Effector memory CD8-positive, alpha-beta T cell (primary cell): Measurements from ENCODE around the gene HOXB3.

Source experiments
- ATAC-seq: fragments of 150-1000 bp; cut with Tn5 transposase; replicated peaks from 2 replicates; pipeline ENCODE4 v1.10.0; 2021; ENCODE audit warnings: mild to moderate bottlenecking, moderate library complexity
- DNase-seq, 3 experiments: peaks; one replicate each; pipeline ENCODE4 v3.0.0; 2021
- H3K27ac Mint-ChIP-seq, 2 donors: one replicate each; pipeline ENCODE4 v1.8.0; 2022; ENCODE audit warnings: mild to moderate bottlenecking in 2 of 2, mixed read lengths in 2 of 2, moderate library complexity in 2 of 2
- H3K27me3 Mint-ChIP-seq, 2 donors: one replicate each; pipeline ENCODE4 v1.8.0; 2022; ENCODE audit warnings: mixed read lengths in 2 of 2
- H3K36me3 Mint-ChIP-seq: one replicate; pipeline ENCODE4 v1.8.0; 2022; ENCODE audit warnings: mild to moderate bottlenecking, moderate library complexity, mixed read lengths; ENCODE audit not compliant: insufficient read depth
- H3K4me1 Mint-ChIP-seq, 2 donors: one replicate each; pipeline ENCODE4 v1.8.0; 2022; ENCODE audit warnings: low read depth in 2 of 2, mixed read lengths in 2 of 2
- H3K4me3 Mint-ChIP-seq, 2 donors: one replicate each; pipeline ENCODE4 v1.8.0; 2022; ENCODE audit warnings: mild to moderate bottlenecking in 2 of 2, mixed read lengths in 2 of 2, moderate library complexity in 2 of 2
- H3K9me3 Mint-ChIP-seq, 2 donors: one replicate each; pipeline ENCODE4 v1.8.0; 2022; ENCODE audit warnings: mixed read lengths in 2 of 2

The HOXB3 gene

GRCh38 chr17:48629411-48629759, 39.3 kb upstream of the HOXB3 start:
- H3K4me1 Mint-ChIP-seq = peaks cover 10 to 16% of the 10 kb centered on the region in 2 donors
- peaks cover 76 to 99% of the 10 kb centered on the region in 2 donors for H3K27me3 Mint-ChIP-seq
- H3K9me3 Mint-ChIP-seq = no peaks in the 10 kb centered on the region
- H3K27ac Mint-ChIP-seq = no peak overlapping the region
- DNase-seq (no peak), ATAC-seq (no peak)
- H3K4me3 Mint-ChIP-seq = no peak overlapping the region
- peaks cover 7% of the 10 kb centered on the region for H3K36me3 Mint-ChIP-seq

- no peak overlapping the region for H3K27ac Mint-ChIP-seq
- H3K9me3 Mint-ChIP-seq = no peaks in the 10 kb centered on the region
- ATAC-seq = no peak
- peaks cover 7% of the 10 kb centered on the region for H3K36me3 Mint-ChIP-seq
- DNase-seq = no peak
- peaks cover 77 to 99% of the 10 kb centered on the region in 2 donors for H3K27me3 Mint-ChIP-seq
- peaks cover 10 to 16% of the 10 kb centered on the region in 2 donors for H3K4me1 Mint-ChIP-seq
- H3K4me3 Mint-ChIP-seq = no peak overlapping the region
Observed at GRCh38 chr17:48628649-48629410, 38.8 kb upstream of the HOXB3 start.

- Mint-ChIP-seq H3K27ac (no peak overlapping the region), H3K36me3 (peaks cover 6% of the 10 kb centered on the region), H3K9me3 (no peaks in the 10 kb centered on the region), H3K27me3 (peaks cover 84 to 99% of the 10 kb centered on the region in 2 donors), H3K4me3 (peak overlapping the region; percentile 17 to 88), H3K4me1 (peaks cover 10 to 16% of the 10 kb centered on the region in 2 donors)
- no peak for DNase-seq
- no peak for ATAC-seq
Observed at GRCh38 chr17:48627623-48628521, 37.8 kb upstream of the HOXB3 start.

- DNase-seq (no peak), ATAC-seq (no peak)
- peak overlapping the region in 1 of 2 donors; percentile 81 for H3K27ac Mint-ChIP-seq
- peaks cover 84 to 99% of the 10 kb centered on the region in 2 donors for H3K27me3 Mint-ChIP-seq
- H3K9me3 Mint-ChIP-seq = no peaks in the 10 kb centered on the region
- H3K36me3 Mint-ChIP-seq = peaks cover 5% of the 10 kb centered on the region
- H3K4me3 Mint-ChIP-seq = peak overlapping the region; percentile 78 to 88
- H3K4me1 Mint-ChIP-seq = peaks cover 10 to 16% of the 10 kb centered on the region in 2 donors
Observed at GRCh38 chr17:48627118-48627597, 37.1 kb upstream of the HOXB3 start.

GRCh38 chr17:48626245-48627117, 36.4 kb upstream of the HOXB3 start, which contains the start of gene HOXB9:
Gene HOXB9 (minus strand): TSS chr17:48626358. CDS start chr17:48626269, 89 bp downstream.
- Mint-ChIP-seq H3K4me1 (peaks cover 10 to 16% of the 10 kb centered on the region in 2 donors), H3K27me3 (peaks cover 91 to 99% of the 10 kb centered on the region in 2 donors), H3K27ac (peak within 1 kb of the TSS; percentile 57 to 81), H3K36me3 (peaks cover 5% of the 10 kb centered on the region), H3K4me3 (peak within 1 kb of the TSS; percentile 78 to 88), H3K9me3 (no peaks in the 10 kb centered on the region)
- peak in 2 of 3 experiments; percentile 39 to 50 for DNase-seq
- ATAC-seq = peak; percentile 70

GRCh38 chr17:48625495-48626244, 35.6 kb upstream of the HOXB3 start:
- DNase-seq (peak in 1 of 3 experiments; percentile 38), ATAC-seq (peak; percentile 69)
- Mint-ChIP-seq H3K9me3 (no peaks in the 10 kb centered on the region), H3K27ac (peak overlapping the region; percentile 57 to 81), H3K27me3 (peaks cover 91 to 99% of the 10 kb centered on the region in 2 donors), H3K36me3 (peaks cover 5% of the 10 kb centered on the region), H3K4me1 (peaks cover 10 to 16% of the 10 kb centered on the region in 2 donors), H3K4me3 (peak overlapping the region; percentile 78 to 88)

GRCh38 chr17:48624544-48625494, 34.8 kb upstream of the HOXB3 start:
- peak; percentile 28 for ATAC-seq
- no peak for DNase-seq
- Mint-ChIP-seq H3K4me1 (peaks cover 10 to 16% of the 10 kb centered on the region in 2 donors), H3K27ac (no peak overlapping the region), H3K9me3 (no peaks in the 10 kb centered on the region), H3K4me3 (peak overlapping the region; percentile 78 to 88), H3K27me3 (peaks cover 91 to 99% of the 10 kb centered on the region in 2 donors), H3K36me3 (peaks cover 9% of the 10 kb centered on the region)

- Mint-ChIP-seq H3K4me1 (peaks cover 12 to 16% of the 10 kb centered on the region in 2 donors), H3K27me3 (peaks cover 91 to 99% of the 10 kb centered on the region in 2 donors), H3K27ac (no peak overlapping the region), H3K9me3 (no peaks in the 10 kb centered on the region), H3K4me3 (peak overlapping the region in 1 of 2 donors; percentile 44), H3K36me3 (peaks cover 11% of the 10 kb centered on the region)
- no peak for DNase-seq
- ATAC-seq = no peak
Observed at GRCh38 chr17:48624118-48624517, 34.1 kb upstream of the HOXB3 start.

- H3K36me3 Mint-ChIP-seq = peaks cover 11% of the 10 kb centered on the region
- H3K4me1 Mint-ChIP-seq = peaks cover 14 to 16% of the 10 kb centered on the region in 2 donors
- DNase-seq (no peak), ATAC-seq (no peak)
- H3K9me3 Mint-ChIP-seq = no peaks in the 10 kb centered on the region
- no peak overlapping the region for H3K27ac Mint-ChIP-seq
- H3K27me3 Mint-ChIP-seq = peaks cover 90 to 99% of the 10 kb centered on the region in 2 donors
- H3K4me3 Mint-ChIP-seq = no peak overlapping the region
Observed at GRCh38 chr17:48623583-48623982, 33.5 kb upstream of the HOXB3 start.

GRCh38 chr17:48622857-48623256, 32.8 kb upstream of the HOXB3 start:
- ATAC-seq (no peak), DNase-seq (no peak)
- H3K27ac Mint-ChIP-seq = no peak overlapping the region
- H3K36me3 Mint-ChIP-seq = peaks cover 18% of the 10 kb centered on the region
- H3K27me3 Mint-ChIP-seq = peaks cover 90 to 99% of the 10 kb centered on the region in 2 donors
- H3K4me1 Mint-ChIP-seq = peaks cover 16 to 19% of the 10 kb centered on the region in 2 donors
- no peak overlapping the region for H3K4me3 Mint-ChIP-seq
- H3K9me3 Mint-ChIP-seq = no peaks in the 10 kb centered on the region
